Measurements from ENCODE around the gene DRGX. TPM values are rescaled to one million over a fixed set of nuclear protein-coding genes. Genes with fewer than 3 reads are reported as not detected.

DRGX gene
- total RNA-seq, 1 donor from 2014 or later = not detected

DNA sequence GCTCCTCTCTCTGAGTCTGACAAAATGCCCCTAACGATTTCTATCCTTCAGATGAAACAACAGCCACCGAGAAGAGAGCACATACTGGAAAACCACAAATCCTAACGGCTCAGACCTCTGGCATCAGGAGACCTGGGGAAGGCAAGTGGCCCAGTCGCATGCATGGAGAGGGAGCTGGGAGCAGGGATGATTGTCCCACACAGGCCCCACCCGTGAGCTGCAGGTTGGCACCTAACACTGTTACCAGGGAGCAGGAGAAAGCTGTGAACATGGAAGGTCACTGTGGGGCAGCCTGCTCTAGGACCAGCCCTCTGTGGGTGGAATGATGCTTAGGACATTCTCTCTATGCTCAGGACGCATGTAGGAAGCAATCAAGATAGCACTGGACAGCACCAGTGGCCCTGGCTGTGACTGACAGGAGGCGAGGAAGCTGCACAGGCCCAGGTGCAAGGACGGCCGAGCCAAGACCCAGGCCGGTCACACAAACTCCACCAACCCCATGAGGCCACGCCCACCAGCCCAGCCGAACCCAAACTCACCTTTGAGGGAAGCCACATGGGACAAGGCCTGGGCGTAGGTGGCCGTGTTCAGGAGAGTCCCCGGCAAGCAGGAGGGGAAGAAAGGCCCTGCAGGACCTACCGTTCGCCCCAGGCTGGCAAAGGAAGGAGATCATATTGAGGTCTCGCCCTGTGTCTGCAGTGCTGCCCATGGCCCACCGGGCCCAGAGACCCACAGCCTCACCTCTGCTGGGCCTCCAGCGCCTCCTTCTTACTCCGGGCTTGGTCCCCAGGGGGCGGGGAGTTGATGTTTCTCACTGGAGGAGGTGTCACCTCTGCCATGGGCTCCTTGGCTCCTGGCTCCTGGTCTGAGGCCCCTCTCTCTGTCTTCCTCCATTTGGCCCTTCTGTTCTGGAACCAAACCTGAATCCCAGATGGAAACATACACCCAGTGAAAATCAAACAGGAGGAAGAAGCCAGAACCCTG lies 9.7 kb downstream of the DRGX start:
- ATAC-seq (ENCODE audit: poor library complexity) = no peak
- intact Hi-C loops (cut with DNase I) = no loop called here
- no peak for DNase-seq

DNA sequence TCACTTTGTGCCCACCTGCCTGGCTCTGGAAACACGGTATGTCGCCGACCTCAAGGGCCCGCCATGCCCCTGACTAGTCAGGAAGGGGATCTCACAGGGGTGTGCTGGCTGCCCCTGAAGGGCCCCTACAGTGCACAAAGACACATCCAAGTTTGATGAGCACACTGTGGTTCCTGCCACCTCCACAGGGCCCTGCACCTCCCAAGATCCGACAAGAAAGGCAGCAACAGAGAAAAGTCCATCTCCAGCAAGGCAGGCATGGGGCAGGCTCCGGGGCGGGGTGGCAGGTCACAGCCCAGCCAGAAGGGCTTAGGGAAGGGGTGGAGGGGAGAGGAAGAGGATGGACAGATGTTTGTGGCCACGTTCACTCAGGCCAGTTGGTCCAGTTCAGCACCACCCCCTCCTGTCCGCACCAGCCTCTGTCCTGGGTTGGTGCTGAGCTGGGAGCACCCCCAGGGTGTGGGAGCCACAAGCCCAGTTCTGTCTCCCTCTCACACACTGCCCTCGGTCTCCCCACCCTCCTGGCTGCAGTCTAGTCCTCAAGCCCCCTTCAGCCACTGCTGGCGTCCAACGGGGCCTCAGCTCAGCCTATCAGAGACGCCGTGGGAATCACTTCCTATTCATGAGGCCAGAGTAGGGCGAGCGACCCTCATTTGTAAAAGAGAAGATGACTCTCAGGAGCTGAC lies 11.5 kb downstream of the DRGX start:
- ATAC-seq (ENCODE audit: poor library complexity) (no peak), DNase-seq (no peak)
- intact Hi-C loops (cut with DNase I) = no loop called here

- no peak for ATAC-seq (ENCODE audit: poor library complexity)
- no peak for DNase-seq
- intact Hi-C loops (cut with DNase I) = no loop called here
Observed at GRCh38 chr10:49383853-49384252, 12.0 kb downstream of the DRGX start.

DNA sequence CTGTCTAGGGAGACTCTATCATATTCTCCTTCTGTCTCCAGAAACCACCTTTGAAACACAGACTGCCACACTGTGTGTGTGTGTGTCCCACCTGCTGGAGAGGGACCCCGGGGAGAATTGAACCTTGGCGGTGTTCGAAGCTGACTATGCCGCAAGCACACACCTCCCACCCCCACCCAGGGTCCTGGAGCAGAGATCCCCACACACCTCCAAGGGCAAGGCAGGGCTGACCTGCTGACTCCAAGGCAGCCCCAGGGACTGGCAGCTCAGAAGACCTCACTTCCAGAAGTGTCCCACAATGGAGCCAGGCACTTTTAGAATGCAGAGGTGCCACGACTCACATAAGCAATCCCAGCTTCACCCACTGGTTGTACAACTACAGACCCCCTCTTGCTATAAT lies 13.1 kb downstream of the DRGX start:
- DNase-seq (no peak), ATAC-seq (ENCODE audit: poor library complexity) (no peak)
- intact Hi-C loops (cut with DNase I) = no loop called here

DNA sequence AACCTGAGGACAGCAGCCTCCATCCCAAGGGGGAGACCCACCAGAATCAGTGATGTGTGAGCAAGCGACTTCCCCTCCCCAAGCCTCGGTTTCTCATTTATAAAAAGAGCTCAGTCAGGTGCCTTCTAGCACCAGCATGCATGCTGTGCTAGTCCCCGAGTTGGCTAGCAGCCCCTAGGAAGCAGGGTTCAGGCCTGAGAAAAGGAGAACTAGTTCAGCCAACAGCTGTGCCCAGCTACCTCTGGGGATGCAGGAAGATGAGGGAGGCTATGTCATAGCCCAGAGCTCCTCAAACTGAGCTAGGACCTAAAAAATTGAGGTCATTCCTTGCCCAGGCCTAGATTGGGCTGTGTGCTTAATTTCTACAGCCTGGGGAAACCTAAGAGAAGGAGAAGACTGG lies 13.7 kb downstream of the DRGX start:
- ATAC-seq (ENCODE audit: poor library complexity) = no peak
- intact Hi-C loops (cut with DNase I) = no loop called here

GRCh38 chr10:49381111-49381900 lies 14.6 kb downstream of the DRGX start:
- no peak for DNase-seq
- intact Hi-C loops (cut with DNase I) = no loop called here

More for the DNA sequence above, 13.7 kb downstream of the DRGX start:
- DNase-seq = no peak

GRCh38 chr10:49379596-49380410 lies 16.1 kb downstream of the DRGX start:
- intact Hi-C loops (cut with DNase I) = no loop called here
- DNase-seq (no peak), ATAC-seq (ENCODE audit: poor library complexity) (peak; percentile 32)

More at GRCh38 chr10:49381111-49381900, 14.6 kb downstream of the DRGX start:
- no peak for ATAC-seq (ENCODE audit: poor library complexity)

- intact Hi-C loops (cut with DNase I) = no loop called here
- no peak for ATAC-seq (ENCODE audit: poor library complexity)
Observed at GRCh38 chr10:49377256-49377655, 18.6 kb downstream of the DRGX start.

GRCh38 chr10:49375611-49376010 lies 20.3 kb downstream of the DRGX start:
- ATAC-seq (ENCODE audit: poor library complexity) (peak; percentile 87), DNase-seq (no peak)
- intact Hi-C loops (cut with DNase I) = no loop called here

More at GRCh38 chr10:49377256-49377655, 18.6 kb downstream of the DRGX start:
- DNase-seq = no peak

DNA sequence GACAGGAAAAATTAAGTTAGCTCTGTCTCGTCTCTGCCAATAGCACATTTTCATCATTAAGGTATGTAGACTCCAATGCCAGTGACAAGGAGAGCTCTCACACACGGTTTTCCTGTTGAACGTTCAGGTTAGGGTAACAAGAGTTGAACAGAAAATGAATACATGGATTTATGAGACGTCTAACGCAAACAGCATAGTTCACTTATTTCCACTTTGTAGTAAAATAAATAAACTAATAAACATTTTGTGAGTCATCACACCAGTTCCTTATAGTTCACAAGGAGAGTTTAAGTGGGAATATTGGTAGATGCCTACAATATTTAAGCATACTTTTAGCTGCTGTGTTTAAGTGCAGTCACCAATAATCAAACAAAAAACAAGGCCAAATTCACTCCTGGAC lies 21.1 kb downstream of the DRGX start:
- DNase-seq (no peak), ATAC-seq (ENCODE audit: poor library complexity) (no peak)
- intact Hi-C loops (cut with DNase I) = no loop called here

DNA sequence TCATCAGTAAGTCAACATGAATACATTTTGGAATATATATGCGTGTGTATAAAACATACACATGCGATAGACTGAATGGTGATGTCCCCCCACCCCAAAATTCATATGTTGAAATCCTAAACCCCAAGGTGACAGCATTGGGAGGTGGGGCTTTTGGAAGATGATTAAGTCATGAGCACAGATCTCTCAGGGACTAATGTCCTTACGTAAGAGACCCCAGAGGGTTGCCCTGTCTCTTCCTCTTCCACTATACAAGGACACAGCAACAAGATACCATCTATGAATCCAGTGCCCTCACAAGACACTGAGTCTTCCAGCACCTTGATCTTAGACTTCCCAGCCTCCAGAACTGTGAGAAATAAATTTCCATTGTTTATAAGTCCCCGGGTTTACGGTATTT lies 22.5 kb downstream of the DRGX start:
- DNase-seq (no peak), ATAC-seq (ENCODE audit: poor library complexity) (no peak)
- intact Hi-C loops (cut with DNase I) = no loop called here

- DNase-seq (no peak), ATAC-seq (ENCODE audit: poor library complexity) (no peak)
- intact Hi-C loops (cut with DNase I) = no loop called here
Observed at GRCh38 chr10:49371967-49372366, 23.9 kb downstream of the DRGX start.

DNA sequence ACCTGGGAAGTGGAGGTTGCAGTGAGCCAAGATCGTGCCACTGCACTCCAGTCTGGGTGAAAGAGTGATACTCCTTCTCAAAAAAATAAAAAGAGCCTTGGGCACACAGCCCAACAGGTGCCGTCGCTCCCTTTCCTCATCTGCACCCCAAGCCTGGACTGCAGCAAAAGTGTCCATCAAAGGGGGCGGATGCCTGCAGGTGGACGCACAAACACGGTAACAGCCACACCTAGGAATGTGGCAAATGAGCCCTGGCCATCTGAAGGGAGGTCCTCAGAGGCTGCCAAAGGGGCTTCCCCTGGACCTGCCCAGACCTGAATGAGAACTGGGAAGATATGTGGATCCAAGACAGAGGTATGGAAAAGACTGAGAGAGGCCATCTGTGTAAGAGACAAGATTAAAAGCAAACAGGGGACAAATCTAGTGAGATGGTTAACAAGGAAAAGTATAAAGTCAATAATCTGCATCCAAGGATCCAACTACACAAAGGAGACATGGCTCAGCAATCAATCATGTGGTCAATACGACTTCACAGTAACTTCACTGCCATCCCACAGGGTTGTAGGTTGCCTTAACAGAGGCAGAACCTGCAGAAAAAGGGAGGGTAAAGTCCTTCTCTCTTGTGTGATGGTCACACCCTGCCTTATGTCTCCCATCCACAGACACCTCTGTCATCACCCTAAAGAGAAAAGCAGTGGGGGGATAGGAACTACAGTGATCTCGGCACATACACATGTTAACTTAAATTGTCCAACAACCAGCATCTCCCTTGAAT lies 25.4 kb downstream of the DRGX start:
- intact Hi-C loops (cut with DNase I) = no loop called here
- DNase-seq = no peak
- no peak for ATAC-seq (ENCODE audit: poor library complexity)

DNA sequence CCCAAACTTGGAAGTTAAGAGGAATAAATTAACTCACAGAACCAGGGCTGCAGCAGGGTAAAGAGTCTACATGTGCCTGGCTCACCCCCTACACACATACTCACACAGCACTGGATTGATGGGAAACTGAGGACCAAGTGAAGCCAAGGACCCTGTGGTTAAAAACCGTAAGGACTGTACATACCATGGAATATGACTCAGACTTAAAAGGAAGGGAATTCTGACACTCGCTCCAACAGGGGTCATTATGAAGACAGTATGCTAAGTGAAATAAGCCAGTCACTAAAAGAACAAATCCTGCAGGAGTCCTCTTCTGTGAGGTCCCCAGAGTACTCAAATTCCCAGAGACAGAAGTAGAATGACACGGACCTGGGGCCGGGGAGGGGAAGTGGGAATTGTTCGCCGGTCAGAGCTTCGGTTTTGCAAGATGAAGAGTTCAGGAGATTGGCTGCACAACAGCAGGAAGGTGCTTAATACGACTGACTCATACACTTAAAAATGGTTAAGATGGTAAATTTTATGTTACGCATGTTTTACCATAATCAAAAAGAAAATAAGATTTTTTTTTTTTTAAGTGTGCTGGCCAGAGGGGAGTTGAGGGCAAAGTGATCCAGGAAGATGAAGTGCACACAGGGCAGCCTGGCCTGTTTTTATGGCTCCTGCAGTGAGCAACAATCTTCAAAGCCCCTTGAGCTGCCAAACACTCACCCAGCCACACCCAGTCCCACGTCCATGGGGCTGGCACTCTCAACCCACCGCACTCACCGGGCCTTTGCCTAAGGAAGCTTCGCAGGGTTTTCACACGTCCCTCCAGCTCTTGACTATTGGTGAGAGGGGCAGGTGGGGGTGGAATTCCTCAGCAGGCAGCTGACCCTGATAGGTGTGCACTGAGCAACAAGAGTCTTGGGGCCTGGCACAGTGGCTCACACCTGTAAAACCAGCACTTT lies 26.4 kb downstream of the DRGX start:
- no peak for DNase-seq
- intact Hi-C loops (cut with DNase I) = no loop called here
- ATAC-seq (ENCODE audit: poor library complexity) = no peak

GRCh38 chr10:49368256-49368655 lies 27.6 kb downstream of the DRGX start:
- ATAC-seq (ENCODE audit: poor library complexity) (no peak), DNase-seq (no peak)
- intact Hi-C loops (cut with DNase I) = no loop called here

- DNase-seq = no peak
- ATAC-seq (ENCODE audit: poor library complexity) = no peak
- intact Hi-C loops (cut with DNase I) = no loop called here
Observed at GRCh38 chr10:49367600-49367999, 28.3 kb downstream of the DRGX start.

DNA sequence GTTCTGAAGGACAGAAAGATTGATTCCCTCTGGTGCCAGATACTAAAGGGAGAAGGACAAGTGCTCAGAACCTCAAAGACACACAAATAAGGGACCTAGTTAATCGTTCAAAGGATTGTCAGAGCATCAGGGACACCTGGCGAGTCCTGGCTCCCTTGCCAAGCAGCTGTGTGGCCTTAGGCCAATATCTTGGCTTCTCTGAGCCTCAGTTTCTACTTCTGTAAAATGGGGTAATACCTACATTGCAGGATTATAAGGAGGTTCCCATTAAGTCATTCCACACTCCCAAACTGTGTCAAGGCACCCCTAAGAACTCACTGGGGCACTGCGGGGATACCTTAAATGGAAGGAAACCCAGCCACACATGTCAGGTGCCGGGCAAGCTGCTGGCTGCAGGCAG lies 29.4 kb downstream of the DRGX start:
- ATAC-seq (ENCODE audit: poor library complexity) = no peak
- DNase-seq = no peak
- intact Hi-C loops (cut with DNase I) = no loop called here

Data from Right ventricle myocardium superior (tissue), 1 donor.